ENCODE measurements around the gene PRKAA1. TPM values are rescaled to one million over a fixed set of nuclear protein-coding genes. Genes with fewer than 3 reads are reported as not detected.
A peak's percentile ranks its signal among the peaks of the same experiment; 100 is the strongest.

The PRKAA1 gene
- total RNA-seq, 4 donors from 2014 or later = 37.8 to 118 (median 53.5) TPM

GRCh38 chr5:40841068-40841805, 43.1 kb upstream of the PRKAA1 start, which contains the start of gene CARD6:
CARD6 (plus strand) TSS chr5:40841367; CDS start chr5:40841383, 16 bp downstream.
- H3K27ac ChIP-seq = peak within 1 kb of the TSS; percentile 82
- H3K27me3 ChIP-seq = no peaks in the 10 kb centered on the region
- 39% methylated on average over 9 of the region's 9 CpGs for WGBS
- H3K9me3 ChIP-seq = no peaks in the 10 kb centered on the region
- H3K4me1 ChIP-seq = peaks cover 1% of the 10 kb centered on the region
- TF ChIP-seq POLR2A (IDR thresholded peaks at IDR 0.05) (no peak), CTCF (IDR thresholded peaks at IDR 0.05) (no peak), POLR2AphosphoS5 (IDR thresholded peaks at IDR 0.05) (no peak), EP300 (IDR thresholded peaks at IDR 0.05) (no peak)
- peak within 1 kb of the TSS; percentile 47 for H3K4me3 ChIP-seq
- no peak for DNase-seq (ENCODE audit: low spot score in 2 of 2)
- H3K36me3 ChIP-seq = no peaks in the 10 kb centered on the region

GRCh38 chr5:40838086-40838485, 39.9 kb upstream of the PRKAA1 start:
- WGBS = 87% methylated on average over 6 of the region's 6 CpGs

GRCh38 chr5:40834849-40835787, 36.9 kb upstream of the PRKAA1 start, which contains the start of gene RPL37:
RPL37 (minus strand) TSS chr5:40835222; CDS start chr5:40835185, 37 bp downstream.
- Histone ChIP-seq H3K27ac (peak within 1 kb of the TSS; percentile 99), H3K27me3 (no peaks in the 10 kb centered on the region), H3K36me3 (peaks cover 38% of the 10 kb centered on the region), H3K4me3 (peak within 1 kb of the TSS; percentile 67), H3K9me3 (no peaks in the 10 kb centered on the region), H3K4me1 (peaks cover 25% of the 10 kb centered on the region)
- peak; percentile 98 to 99 for DNase-seq (ENCODE audit: low spot score in 2 of 2)
- TF ChIP-seq EP300 (IDR thresholded peaks at IDR 0.05) (no peak), POLR2A (IDR thresholded peaks at IDR 0.05) (peak; percentile 52 to 84), POLR2AphosphoS5 (IDR thresholded peaks at IDR 0.05) (peak; percentile 92 to 96 (median 92))
- WGBS = 4% methylated on average over 46 of the region's 61 CpGs

More at GRCh38 chr5:40838086-40838485, 39.9 kb upstream of the PRKAA1 start:
- H3K27ac ChIP-seq = no peak overlapping the region
- DNase-seq (ENCODE audit: low spot score in 2 of 2) = no peak
- no peak overlapping the region for H3K4me3 ChIP-seq
- peaks cover 9% of the 10 kb centered on the region for H3K36me3 ChIP-seq
- peaks cover 16% of the 10 kb centered on the region for H3K4me1 ChIP-seq
- TF ChIP-seq POLR2AphosphoS5 (IDR thresholded peaks at IDR 0.05) (no peak), CTCF (IDR thresholded peaks at IDR 0.05) (no peak), POLR2A (IDR thresholded peaks at IDR 0.05) (no peak), EP300 (IDR thresholded peaks at IDR 0.05) (no peak)
- H3K9me3 ChIP-seq = no peaks in the 10 kb centered on the region
- H3K27me3 ChIP-seq = no peaks in the 10 kb centered on the region

GRCh38 chr5:40834391-40834848, 36.2 kb upstream of the PRKAA1 start:
- H3K27me3 ChIP-seq = no peaks in the 10 kb centered on the region
- H3K4me1 ChIP-seq = peaks cover 25% of the 10 kb centered on the region
- no peak for TF ChIP-seq EP300 (IDR thresholded peaks at IDR 0.05)
- no peak for TF ChIP-seq POLR2A (IDR thresholded peaks at IDR 0.05)
- no peak for DNase-seq (ENCODE audit: low spot score in 2 of 2)
- H3K9me3 ChIP-seq = no peaks in the 10 kb centered on the region
- peak overlapping the region; percentile 67 for H3K4me3 ChIP-seq
- WGBS = under 1% methylated on average over 21 of the region's 21 CpGs
- H3K36me3 ChIP-seq = peaks cover 45% of the 10 kb centered on the region
- H3K27ac ChIP-seq = peak overlapping the region; percentile 99

- H3K4me1 ChIP-seq = peaks cover 25% of the 10 kb centered on the region
- H3K27me3 ChIP-seq = no peaks in the 10 kb centered on the region
- WGBS = 48% methylated on average over 13 of the region's 13 CpGs
- H3K9me3 ChIP-seq = no peaks in the 10 kb centered on the region
- peak overlapping the region; percentile 99 for H3K27ac ChIP-seq
- DNase-seq (ENCODE audit: low spot score in 2 of 2) = no peak
- TF ChIP-seq POLR2AphosphoS5 (IDR thresholded peaks at IDR 0.05) = no peak
- TF ChIP-seq POLR2A (IDR thresholded peaks at IDR 0.05) = no peak
- no peak for TF ChIP-seq EP300 (IDR thresholded peaks at IDR 0.05)
- no peak for TF ChIP-seq CTCF (IDR thresholded peaks at IDR 0.05)
- peak overlapping the region; percentile 67 for H3K4me3 ChIP-seq
- H3K36me3 ChIP-seq = peaks cover 52% of the 10 kb centered on the region
Measured at GRCh38 chr5:40833712-40834229, 35.6 kb upstream of the PRKAA1 start.
